Glomerular visceral epithelial cell (primary cell): ENCODE data around the gene MZT2B.
A peak's percentile ranks its signal among the peaks of the same experiment; 100 is the strongest.
"Not testable (repeated sequence)": the region's sequence is repeated elsewhere in the genome, so short reads cannot be mapped to it uniquely, and the experiment has no call there.

Experiments used
- DNase-seq: peaks from one replicate; pipeline ENCODE4 v3.0.0-alpha.2; 2016; ENCODE audit errors: extremely low spot score

MZT2B gene

GRCh38 chr2:130152816-130153595, 29.1 kb upstream of the MZT2B start:
- DNase-seq: no peak

- not testable (repeated sequence) for DNase-seq
These were observed 28.2 kb upstream of the MZT2B start for GRCh38 chr2:130153721-130154422.

GRCh38 chr2:130154423-130154770, 27.7 kb upstream of the MZT2B start:
- not testable (repeated sequence) for DNase-seq

- no peak for DNase-seq
These were observed 27.0 kb upstream of the MZT2B start for GRCh38 chr2:130154773-130155765.

- peak; percentile 59 for DNase-seq
These were observed 26.0 kb upstream of the MZT2B start for GRCh38 chr2:130155956-130156623.

- no peak for DNase-seq
These were observed 25.4 kb upstream of the MZT2B start for GRCh38 chr2:130156624-130157004.

GRCh38 chr2:130157354-130157753, 24.7 kb upstream of the MZT2B start:
- DNase-seq: peak; percentile 24

- peak; percentile 61 for DNase-seq
These were observed 24.1 kb upstream of the MZT2B start for GRCh38 chr2:130157825-130158514.

GRCh38 chr2:130158631-130159030, 23.4 kb upstream of the MZT2B start:
- no peak for DNase-seq

- DNase-seq: not testable (repeated sequence)
These were observed 22.7 kb upstream of the MZT2B start for GRCh38 chr2:130159376-130159775.

GRCh38 chr2:130160131-130160530, 21.9 kb upstream of the MZT2B start:
- no peak for DNase-seq

- DNase-seq: peak; percentile 49
These were observed 21.0 kb upstream of the MZT2B start for GRCh38 chr2:130160838-130161705.

- not testable (repeated sequence) for DNase-seq
These were observed 19.6 kb upstream of the MZT2B start for GRCh38 chr2:130162486-130162885.

GRCh38 chr2:130162968-130163367, 19.1 kb upstream of the MZT2B start:
- no peak for DNase-seq

GRCh38 chr2:130165293-130166016, 16.6 kb upstream of the MZT2B start:
- DNase-seq: no peak

- DNase-seq: not testable (repeated sequence)
These were observed 15.5 kb upstream of the MZT2B start for GRCh38 chr2:130166611-130167010.

- not testable (repeated sequence) for DNase-seq
These were observed 12.9 kb upstream of the MZT2B start for GRCh38 chr2:130169163-130169562.

GRCh38 chr2:130169896-130170295, 12.2 kb upstream of the MZT2B start:
- no peak for DNase-seq

GRCh38 chr2:130174866-130175265, 7.2 kb upstream of the MZT2B start:
- DNase-seq: not testable (repeated sequence)
